HL-60 (cell line): ENCODE measurements around the gene IVD.

Source experiments
- CTCF ChIP-seq: IDR thresholded peaks from one replicate; pipeline ENCODE4 v1.5.1; 2011; ENCODE audit warnings: low read length, control low read depth, inconsistent platforms; ENCODE audit not compliant: insufficient read depth
- GABPA ChIP-seq: IDR thresholded peaks from 2 replicates; pipeline ENCODE4 v1.6.1; 2012; ENCODE audit warnings: low read depth
- POLR2AphosphoS5 ChIP-seq: IDR thresholded peaks from 2 replicates; pipeline ENCODE4 v1.6.1; 2012; ENCODE audit warnings: low read depth
- SPI1 ChIP-seq: IDR thresholded peaks from 2 replicates; pipeline ENCODE4 v1.6.1; 2012; ENCODE audit warnings: low read depth, mild to moderate bottlenecking, borderline replicate concordance

GRCh38 chr15:40377606-40378005, 28.0 kb upstream of the IVD start:
- TF ChIP-seq CTCF (no peak), POLR2AphosphoS5 (no peak), SPI1 (no peak), GABPA (no peak)
